HG02763 (cell line): ENCODE measurements around the gene LRMDA.

Experiments
- ATAC-seq: cut with Tn5 transposase; IDR thresholded peaks from one replicate; pipeline ENCODE4 v1.9.1; 2021; ENCODE audit warnings: mild to moderate bottlenecking, moderate library complexity; ENCODE audit not compliant: unreplicated experiment

LRMDA gene

GRCh38 chr10:76546411-76546810, 1115.0 kb downstream of the LRMDA start:
- no peak for ATAC-seq

- no peak for ATAC-seq
Observed at GRCh38 chr10:76547352-76547972, 1116.0 kb downstream of the LRMDA start.

- ATAC-seq, result no peak
Observed at GRCh38 chr10:76548716-76549115, 1117.3 kb downstream of the LRMDA start.

GRCh38 chr10:76549171-76549570, 1117.7 kb downstream of the LRMDA start:
- ATAC-seq, result no peak

GRCh38 chr10:76550806-76551205, 1119.4 kb downstream of the LRMDA start:
- ATAC-seq, result no peak

- no peak for ATAC-seq
Observed at GRCh38 chr10:76552091-76552873, 1120.9 kb downstream of the LRMDA start.

GRCh38 chr10:76553263-76554032, 1122.0 kb downstream of the LRMDA start:
- no peak for ATAC-seq

GRCh38 chr10:76554033-76554408, 1122.6 kb downstream of the LRMDA start:
- no peak for ATAC-seq

- ATAC-seq, result no peak
Observed at GRCh38 chr10:76554478-76554877, 1123.1 kb downstream of the LRMDA start.

- ATAC-seq, result no peak
Observed at GRCh38 chr10:76555067-76555670, 1123.7 kb downstream of the LRMDA start.

- ATAC-seq, result no peak
Observed at GRCh38 chr10:76557366-76557765, 1125.9 kb downstream of the LRMDA start.

- no peak for ATAC-seq
Observed at GRCh38 chr10:76558586-76558985, 1127.2 kb downstream of the LRMDA start.

GRCh38 chr10:76558996-76559891, 1127.8 kb downstream of the LRMDA start:
- ATAC-seq, result no peak

GRCh38 chr10:76559892-76560220, 1128.4 kb downstream of the LRMDA start:
- ATAC-seq, result no peak

- no peak for ATAC-seq
Observed at GRCh38 chr10:76560338-76560737, 1128.9 kb downstream of the LRMDA start.

- no peak for ATAC-seq
Observed at GRCh38 chr10:76563286-76563685, 1131.9 kb downstream of the LRMDA start.

- ATAC-seq, result no peak
Observed at GRCh38 chr10:76572021-76572420, 1140.6 kb downstream of the LRMDA start.

- ATAC-seq, result no peak
Observed at GRCh38 chr10:76576276-76576962, 1145.0 kb downstream of the LRMDA start.

GRCh38 chr10:76577455-76577854, 1146.0 kb downstream of the LRMDA start:
- ATAC-seq, result no peak
